ENCODE data around the gene XRN1.
"Not testable (repeated sequence)": the region's sequence is repeated elsewhere in the genome, so short reads cannot be mapped to it uniquely, and the experiment has no call there.

XRN1 gene

DNA sequence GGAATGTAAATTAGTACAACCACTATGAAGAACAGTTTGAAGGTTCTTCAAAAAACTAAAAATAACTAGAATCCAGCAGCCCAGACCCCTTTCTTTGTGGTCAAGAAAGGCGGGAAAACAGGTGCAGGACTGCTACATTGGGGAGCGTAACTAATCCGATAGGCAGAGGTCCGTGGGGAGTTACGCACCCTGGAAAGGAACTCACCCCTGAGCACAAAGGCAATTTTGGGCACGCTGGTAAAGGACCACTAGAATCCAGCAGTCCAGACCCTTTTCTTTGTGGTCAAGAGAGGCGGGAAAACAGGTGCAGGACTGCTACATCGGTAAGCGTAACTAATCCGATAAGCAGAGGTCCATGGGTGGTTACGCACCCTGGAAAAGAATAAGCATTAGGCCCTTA lies 9.7 kb downstream of the XRN1 start:
- not testable (repeated sequence) for DNase-seq (ENCODE audit: low read depth in 2 of 2)

DNA sequence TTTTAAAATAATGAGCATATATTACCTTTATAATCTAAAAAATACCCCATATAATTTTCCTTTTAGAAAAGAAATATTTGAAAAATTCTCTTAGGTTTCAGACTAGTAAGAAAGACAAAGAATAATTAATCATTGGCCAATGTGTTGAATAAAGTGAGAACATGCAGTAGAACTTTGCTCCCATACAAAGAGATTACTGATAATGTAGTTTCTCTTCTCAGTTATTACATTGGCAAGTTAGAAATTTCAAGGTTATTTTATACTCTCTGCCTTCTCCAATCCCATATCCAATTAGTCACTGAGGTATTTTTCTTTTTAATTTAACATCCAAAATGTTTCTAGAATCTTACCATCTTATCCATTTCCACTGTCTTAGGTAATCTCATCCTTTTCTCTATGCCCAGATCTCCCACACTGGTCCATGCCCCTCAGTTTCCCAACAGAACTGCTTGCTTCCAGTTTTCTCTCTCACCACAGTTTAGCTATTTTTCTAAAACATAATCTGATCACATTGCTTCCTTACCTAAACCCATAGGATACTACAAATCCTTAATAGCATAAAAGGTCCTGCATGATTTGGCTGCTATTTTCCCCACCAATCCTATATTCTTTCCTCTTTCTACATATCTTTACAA lies 10.8 kb downstream of the XRN1 start:
- no peak for DNase-seq (ENCODE audit: low read depth in 2 of 2)

GRCh38 chr3:142434503-142434902 lies 13.3 kb downstream of the XRN1 start:
- DNase-seq (ENCODE audit: low read depth in 2 of 2), result no peak

DNA sequence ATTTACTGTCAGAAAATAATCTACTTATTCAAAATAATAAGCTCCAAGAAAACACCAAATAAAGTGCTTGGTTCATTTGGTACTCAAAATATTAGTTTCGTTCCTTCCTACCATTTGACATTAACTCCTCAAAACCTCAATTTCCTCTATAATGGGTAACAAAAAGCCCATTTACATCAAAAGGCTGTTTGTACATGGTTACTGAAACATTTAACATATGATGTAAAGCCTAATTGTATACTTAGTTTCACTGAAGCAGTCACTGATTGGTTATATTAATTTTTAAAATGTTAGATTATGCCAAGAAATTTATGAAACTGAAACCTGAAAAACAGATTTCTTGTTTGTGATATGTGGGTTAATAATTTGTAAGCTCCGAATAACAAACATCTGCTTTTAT lies 14.7 kb downstream of the XRN1 start:
- DNase-seq (ENCODE audit: low read depth in 2 of 2), result no peak

GRCh38 chr3:142429582-142429981 lies 18.3 kb downstream of the XRN1 start:
- DNase-seq (ENCODE audit: low read depth in 2 of 2), result no peak

DNA sequence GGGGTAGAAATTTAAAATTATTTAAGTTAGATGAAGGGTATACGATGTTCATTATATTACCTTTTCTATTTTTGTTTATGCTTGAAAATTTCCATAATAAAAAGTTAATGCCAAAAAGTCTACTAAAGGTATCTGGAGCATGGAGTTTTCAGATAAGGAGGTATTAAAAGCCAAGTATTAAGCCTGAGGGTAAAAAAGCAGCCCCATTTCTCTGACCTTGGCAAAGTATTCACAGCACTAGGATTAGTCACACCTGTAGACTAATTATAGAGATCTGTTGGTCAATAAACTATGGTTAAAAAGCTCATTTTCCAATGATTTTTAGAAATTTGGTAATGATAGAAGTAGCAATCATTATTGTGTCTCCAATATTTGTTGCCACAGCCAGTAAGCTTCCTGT lies 23.1 kb downstream of the XRN1 start:
- DNase-seq (ENCODE audit: low read depth in 2 of 2), result no peak

- DNase-seq (ENCODE audit: low read depth in 2 of 2), result no peak
These were observed 28.8 kb downstream of the XRN1 start for GRCh38 chr3:142418926-142419592.

DNA sequence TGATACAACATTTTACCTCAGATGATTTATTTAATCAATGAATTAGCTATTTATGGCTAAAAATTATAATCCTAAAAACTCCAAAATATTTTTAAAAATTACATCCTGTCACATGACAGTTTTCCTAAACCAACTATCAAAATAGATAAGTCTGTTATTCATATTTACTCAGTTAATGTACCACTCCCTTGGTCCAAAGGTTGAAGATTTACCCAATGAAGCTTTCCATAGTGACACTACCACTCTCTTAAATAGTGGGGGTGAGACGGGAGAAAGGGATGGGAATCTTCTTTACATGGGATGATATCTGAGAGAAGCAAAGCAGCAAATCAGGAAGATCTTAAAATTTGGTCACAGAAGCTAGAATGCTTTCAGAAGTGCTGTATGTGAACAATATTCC lies 30.5 kb downstream of the XRN1 start:
- no peak for DNase-seq (ENCODE audit: low read depth in 2 of 2)

DNA sequence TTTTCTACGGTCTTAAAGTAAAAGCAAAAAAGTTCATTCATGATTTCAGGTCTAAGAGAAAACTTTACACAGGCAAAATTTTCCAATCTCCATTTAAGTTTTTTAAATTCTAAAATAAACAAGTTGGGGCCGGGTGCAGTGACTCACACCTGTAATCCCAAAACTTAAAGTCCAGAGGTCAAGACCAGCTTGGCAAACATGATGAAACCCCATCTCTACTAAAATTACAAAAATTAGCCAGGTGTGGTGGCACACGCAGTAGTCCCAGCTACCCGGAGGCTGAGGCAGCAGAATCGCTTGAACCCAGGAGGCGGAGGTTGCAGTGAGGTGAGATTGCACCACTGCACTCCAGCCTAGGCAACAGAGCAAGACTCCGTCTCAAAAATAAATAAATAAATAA lies 47.3 kb downstream of the XRN1 start:
- DNase-seq (ENCODE audit: low read depth in 2 of 2), result not testable (repeated sequence)

DNA sequence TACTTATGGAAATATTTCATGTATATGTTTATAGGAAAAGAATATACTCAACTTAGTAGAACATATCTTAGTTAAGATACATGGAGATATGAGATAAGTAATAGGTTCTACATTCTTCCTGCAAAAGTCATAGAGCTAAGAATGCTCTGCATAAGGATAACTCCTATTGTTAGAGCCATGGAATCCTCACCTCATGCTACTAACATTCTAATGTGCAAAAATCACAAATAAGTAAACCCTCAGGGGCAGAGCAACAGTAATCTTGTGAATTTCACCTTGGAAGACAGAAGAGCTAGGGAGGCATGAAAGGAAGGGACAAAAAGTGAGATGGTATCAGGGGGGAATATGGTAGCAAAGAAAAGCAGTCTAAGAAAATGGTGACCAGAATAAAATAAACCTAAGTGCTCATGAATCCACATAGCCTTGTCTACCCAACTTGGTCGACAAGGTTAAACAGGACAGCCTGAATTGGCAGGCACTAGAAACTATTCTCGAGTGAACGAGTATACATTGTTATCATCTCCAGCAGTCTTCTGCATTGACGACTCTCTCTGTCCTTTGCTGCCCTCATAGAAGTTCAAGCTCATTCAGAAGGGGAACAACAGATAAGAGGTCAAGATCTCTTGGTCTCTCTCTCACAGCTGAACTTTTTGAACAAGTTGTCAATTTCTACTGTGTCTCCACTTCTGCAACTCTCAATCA lies 52.8 kb downstream of the XRN1 start:
- no peak for DNase-seq (ENCODE audit: low read depth in 2 of 2)

GRCh38 chr3:142385078-142385477 lies 62.8 kb downstream of the XRN1 start:
- no peak for DNase-seq (ENCODE audit: low read depth in 2 of 2)

- DNase-seq (ENCODE audit: low read depth in 2 of 2), result no peak
These were observed 73.2 kb downstream of the XRN1 start for GRCh38 chr3:142374687-142375086.

- DNase-seq (ENCODE audit: low read depth in 2 of 2), result not testable (repeated sequence)
These were observed 78.3 kb downstream of the XRN1 start for GRCh38 chr3:142369576-142369975.

DNA sequence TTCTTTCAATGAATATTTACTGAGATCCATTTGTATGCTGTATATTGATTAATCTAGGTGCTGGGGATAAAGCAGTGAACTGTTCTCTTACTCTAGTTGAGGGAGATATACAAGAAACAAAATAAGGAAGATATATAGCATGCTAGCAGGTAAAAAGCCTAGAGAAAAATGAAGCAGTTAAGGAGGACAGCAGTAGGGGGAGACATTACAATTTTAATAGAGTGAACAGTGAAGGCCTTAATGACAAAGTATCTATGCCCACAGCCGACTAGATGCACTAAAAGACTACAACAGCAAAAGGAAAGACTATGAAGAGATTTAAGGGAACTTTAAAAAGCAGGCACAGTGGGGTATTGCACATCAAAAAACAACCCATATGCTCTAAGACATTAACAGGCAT lies 81.4 kb downstream of the XRN1 start:
- no peak for DNase-seq (ENCODE audit: low read depth in 2 of 2)

DNA sequence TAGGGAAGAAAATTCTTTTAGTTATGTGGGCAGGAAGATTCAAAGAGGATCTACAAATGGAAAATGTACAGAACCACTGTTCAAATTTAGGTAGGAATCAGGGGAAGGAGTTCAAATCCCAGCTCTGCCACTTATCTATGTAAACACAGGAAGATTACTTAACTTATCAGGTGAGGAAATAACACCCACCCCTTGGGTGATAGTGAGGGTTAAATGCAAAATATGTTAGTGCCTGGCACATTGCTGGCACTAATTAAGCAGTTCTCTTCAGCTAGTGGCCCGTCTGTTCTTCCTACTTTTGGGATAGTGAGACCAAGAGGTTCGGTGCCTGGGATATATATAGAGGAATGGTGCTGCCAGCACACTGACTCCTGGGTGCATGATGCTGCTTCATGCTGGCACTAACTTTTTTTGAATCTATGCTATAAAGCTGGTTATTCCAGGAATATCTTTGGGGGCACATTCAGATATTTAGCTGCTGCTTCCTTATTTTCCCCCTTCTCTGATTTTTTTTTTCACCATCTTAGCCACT lies 83.8 kb downstream of the XRN1 start:
- no peak for DNase-seq (ENCODE audit: low read depth in 2 of 2)

DNA sequence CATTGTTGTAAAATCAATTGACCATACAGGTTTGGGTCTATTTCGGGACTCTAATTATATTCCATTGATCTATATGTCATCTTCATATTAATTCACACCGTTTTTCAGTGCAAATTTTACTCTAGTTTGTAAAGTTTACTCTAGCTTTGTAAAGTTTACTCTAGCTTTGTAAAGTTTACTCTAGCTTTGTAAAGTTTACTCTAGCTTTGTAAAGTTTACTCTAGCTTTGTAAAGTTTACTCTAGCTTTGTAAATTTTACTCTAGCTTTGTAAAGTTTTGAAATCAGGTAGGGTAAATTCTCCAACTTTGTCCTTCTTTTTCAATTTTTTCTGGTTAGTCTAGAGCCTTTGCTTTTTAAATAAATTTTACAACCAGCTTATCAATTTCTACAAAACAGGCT lies 84.4 kb downstream of the XRN1 start:
- not testable (repeated sequence) for DNase-seq (ENCODE audit: low read depth in 2 of 2)

DNA sequence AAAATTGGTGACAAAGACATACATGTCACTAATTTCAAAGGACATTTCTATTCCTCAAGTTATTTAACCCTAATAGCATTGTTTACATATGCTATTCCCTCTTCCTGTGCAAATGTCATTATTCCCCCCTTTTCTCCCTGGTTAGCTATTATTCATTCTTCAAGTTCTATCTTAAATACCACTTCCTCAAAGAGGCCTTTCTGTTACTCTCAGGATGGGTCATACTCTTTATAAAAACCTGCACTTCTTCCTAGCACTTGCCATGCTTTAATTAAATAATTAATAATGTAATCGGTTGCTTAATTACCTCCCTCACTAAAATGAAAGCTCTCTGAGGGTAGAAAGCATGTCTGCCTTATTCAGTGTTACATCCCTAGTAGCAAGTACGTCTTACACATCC lies 88.5 kb downstream of the XRN1 start:
- DNase-seq (ENCODE audit: low read depth in 2 of 2), result no peak

DNA sequence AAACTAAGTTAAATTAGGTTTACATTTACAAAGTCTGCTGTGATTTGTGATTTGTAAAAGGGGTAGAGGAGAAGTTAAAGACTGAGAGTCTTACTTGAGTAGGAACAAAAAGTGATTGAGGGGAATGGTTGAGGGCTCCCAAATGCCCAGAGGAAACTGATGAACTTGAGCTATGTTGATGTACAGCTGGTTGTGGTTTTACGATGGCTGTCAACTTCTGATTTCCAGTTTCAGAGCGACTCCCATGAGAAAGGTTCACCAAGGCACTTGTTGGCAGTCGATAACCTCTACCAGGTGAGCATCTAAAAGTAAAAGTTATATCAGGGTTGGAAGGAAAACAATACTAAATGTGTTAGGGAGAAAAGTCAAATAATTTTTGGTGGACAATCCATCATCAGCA lies 91.0 kb downstream of the XRN1 start:
- no peak for DNase-seq (ENCODE audit: low read depth in 2 of 2)

DNA sequence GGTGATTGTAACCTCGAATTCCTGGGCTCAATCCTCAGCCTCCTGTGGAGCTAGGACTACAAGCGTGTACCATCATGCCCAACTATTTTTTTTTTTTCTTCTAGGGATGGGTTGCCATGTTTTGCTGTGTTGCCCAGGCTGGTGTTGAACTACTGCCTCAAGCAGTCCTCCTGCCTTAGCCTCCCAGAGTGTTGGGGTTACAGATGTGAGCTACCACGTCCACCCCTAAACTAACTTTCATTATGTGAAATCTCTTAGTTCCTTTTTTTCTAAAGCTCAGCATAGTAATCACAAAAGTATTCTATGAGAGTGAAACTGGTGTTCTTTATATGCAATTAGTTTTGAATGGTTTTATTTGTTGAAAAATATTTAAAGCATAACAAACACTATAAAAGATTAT lies 92.1 kb downstream of the XRN1 start:
- no peak for DNase-seq (ENCODE audit: low read depth in 2 of 2)

DNA sequence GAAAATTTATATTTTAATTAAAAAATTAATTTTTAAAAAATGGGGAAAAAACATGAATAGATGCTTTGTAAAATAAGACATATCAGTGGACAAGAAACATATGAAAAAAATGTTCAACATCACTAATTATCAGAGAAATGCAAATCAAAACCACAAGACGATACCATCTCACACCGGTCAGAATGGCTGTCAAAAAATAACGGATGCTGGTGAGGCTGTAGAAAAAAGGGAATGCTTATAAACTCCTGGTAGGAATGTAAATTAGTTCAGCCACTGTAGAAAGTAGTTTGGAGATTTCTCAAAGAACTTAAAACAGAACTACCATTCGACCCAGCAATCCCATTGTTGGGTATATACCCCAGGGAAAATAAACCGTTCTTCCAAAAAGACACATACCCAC lies 93.8 kb downstream of the XRN1 start:
- no peak for DNase-seq (ENCODE audit: low read depth in 2 of 2)

- DNase-seq (ENCODE audit: low read depth in 2 of 2), result no peak
These were observed 94.3 kb downstream of the XRN1 start for GRCh38 chr3:142353571-142353970.

GRCh38 chr3:142352698-142353097 lies 95.1 kb downstream of the XRN1 start:
- not testable (repeated sequence) for DNase-seq (ENCODE audit: low read depth in 2 of 2)

DNA sequence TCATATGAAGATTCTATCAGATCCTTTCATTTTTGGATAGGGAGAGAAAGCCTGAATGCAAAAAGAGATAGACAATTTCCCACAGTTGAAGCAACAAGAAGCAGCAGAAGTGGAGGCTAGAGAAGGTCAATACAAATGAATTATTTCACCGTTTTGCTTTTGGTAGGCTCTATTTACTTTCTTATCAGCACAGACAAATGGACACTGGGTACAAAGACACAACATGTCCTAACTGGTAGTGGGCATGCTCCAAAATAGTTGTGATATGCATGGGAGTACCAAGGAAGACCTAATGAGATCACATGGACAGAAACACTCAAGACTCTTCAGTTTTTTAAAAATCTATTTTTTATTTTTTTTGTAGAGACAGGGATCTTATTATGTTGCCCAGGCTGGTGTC lies 99.4 kb downstream of the XRN1 start:
- DNase-seq (ENCODE audit: low read depth in 2 of 2), result no peak
